DMS114 treated with DMSO at 0.1 percent for 48 hours (cell line): Measurements from ENCODE around the gene KASH5.
"Not testable (repeated sequence)": the region's sequence is repeated elsewhere in the genome, so short reads cannot be mapped to it uniquely, and the experiment has no call there.

Experiments
- DNase-seq: peaks from one replicate; lab custom pipeline; 2025; ENCODE audit not compliant: unreplicated experiment; lab: John Stamatoyannopoulos, UW

KASH5 gene

DNA sequence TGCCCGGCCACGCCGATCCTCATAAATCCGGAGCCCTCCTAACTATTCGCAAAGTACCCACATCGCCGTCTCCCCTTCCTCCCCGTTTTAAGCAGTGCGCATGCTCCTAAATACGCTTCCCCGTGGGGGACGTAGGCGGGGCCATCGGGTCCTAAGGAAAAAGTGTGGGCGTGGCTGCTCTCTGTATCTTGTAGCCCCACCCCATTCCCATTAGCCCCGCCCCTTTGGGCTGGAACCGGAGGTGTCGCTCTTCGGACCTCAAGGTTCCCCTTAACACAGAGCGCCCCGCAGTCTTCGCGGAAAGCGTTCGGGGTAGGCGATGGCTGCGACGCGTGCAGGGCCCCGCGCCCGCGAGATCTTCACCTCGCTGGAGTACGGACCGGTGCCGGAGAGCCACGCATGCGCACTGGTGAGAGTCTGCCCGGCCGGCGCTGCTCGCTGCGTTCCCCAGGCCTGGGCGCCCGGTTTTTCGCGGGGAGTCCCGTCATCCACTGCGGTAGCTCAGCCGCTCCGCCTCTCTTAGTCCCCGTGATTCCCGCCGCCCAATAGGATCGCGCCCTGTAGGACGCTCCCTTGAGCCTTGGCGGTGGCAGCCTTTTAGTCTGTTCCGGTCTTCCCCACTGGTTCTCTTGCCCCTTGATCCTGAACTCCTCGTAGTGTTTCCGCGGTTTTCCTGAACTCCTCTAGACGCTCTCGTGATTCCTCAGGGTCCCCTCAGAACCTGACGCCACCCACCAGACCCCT lies 65.1 kb downstream of the KASH5 start, which contains the start of gene ALDH16A1:
ALDH16A1 (plus strand) TSS at position 213 of the 744 bp plus-strand sequence; CDS start at position 320, 107 bp downstream.
- DNase-seq: peak; percentile 86

DNA sequence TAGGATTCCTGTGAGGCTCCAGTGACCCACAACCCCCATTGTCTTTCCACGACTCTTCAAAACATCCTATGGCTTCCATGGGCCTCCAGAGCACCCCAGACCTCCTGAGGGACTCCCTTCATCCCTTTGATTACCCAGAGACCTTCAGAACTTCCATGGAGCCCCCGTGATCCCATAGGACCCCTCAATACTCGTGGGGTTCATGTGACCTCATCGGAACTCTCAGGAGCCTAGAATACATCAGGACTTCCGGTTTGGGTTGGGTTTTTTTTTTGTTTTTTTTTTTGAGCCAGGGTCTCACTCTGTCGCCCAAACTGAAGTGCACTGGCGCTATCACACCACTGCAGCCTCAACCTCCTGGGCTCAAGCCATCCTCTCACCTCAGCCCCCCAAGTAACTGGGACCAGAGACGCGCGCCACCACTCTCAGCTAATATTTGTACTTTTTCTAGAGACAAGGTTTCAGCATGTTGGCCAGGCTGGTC lies 65.8 kb downstream of the KASH5 start:
- no peak for DNase-seq

GRCh38 chr19:49455773-49456172 lies 67.7 kb downstream of the KASH5 start:
- no peak for DNase-seq

- no peak for DNase-seq
These were observed 68.3 kb downstream of the KASH5 start for GRCh38 chr19:49456326-49456725.

GRCh38 chr19:49458567-49458903 lies 70.5 kb downstream of the KASH5 start:
- no peak for DNase-seq

- no peak for DNase-seq
These were observed 71.3 kb downstream of the KASH5 start for GRCh38 chr19:49459388-49459787.

DNA sequence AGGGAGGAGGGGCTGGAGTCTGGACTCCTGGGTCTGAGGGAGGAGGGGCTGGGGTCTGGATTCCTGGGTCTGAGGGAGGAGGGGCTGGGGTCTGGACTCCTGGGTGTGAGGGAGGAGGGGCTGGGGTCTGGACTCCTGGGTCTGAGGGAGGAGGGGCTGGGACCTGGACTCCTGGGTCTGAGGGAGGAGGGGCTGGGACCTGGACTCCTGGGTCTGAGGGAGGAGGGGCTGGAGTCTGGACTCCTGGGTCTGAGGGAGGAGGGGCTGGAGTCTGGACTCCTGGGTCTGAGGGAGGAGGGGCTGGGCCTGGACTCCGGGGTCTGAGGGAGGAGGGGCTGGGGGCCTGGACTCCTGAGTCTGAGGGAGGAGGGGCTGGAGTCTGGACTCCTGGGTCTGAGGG lies 73.1 kb downstream of the KASH5 start:
- not testable (repeated sequence) for DNase-seq

DNA sequence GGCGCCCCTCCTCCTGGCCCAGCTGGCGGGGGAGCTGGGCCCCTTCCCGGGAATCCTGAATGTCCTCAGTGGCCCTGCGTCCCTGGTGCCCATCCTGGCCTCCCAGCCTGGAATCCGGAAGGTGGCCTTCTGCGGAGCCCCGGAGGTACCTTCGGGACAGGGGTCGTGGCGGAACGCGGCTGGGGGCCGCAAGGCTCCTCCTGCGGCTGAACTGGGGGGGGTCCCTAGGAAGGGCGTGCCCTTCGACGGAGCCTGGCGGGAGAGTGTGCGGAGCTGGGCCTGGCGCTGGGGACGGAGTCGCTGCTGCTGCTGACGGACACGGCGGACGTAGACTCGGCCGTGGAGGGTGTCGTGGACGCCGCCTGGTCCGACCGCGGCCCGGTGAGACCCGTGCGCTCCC lies 73.6 kb downstream of the KASH5 start:
- DNase-seq: no peak

GRCh38 chr19:49462492-49462891 lies 74.4 kb downstream of the KASH5 start:
- no peak for DNase-seq

DNA sequence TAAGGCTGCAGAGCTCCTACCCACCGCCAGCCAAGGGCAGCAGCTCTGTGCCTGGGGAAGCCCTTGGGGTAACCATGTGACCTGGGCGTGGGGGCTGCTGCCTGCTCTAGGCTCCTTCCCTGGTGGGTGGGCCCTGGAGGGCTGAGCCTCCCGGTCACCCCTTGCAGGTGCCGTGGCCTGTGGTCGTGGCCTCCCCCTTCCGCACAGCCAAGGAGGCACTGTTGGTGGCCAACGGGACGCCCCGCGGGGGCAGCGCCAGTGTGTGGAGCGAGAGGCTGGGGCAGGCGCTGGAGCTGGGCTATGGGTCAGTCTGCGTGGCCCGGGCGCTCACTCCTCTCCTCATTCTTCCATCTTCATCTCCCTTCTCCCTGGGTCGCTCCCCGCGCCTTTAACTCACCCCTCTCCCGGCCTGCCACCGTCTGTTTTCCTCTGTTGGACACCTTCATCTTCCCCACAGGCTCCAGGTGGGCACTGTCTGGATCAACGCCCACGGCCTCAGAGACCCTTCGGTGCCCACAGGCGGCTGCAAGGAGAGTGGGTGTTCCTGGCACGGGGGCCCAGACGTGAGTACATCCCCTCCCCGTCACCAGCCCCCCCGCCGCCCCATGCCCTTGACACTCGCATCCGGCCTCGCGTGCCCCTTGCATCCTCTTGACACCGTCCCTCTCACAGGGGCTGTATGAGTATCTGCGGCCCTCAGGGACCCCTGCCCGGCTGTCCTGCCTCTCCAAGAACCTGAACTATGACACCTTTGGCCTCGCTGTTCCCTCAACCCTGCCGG lies 76.1 kb downstream of the KASH5 start:
- DNase-seq: no peak

DNA sequence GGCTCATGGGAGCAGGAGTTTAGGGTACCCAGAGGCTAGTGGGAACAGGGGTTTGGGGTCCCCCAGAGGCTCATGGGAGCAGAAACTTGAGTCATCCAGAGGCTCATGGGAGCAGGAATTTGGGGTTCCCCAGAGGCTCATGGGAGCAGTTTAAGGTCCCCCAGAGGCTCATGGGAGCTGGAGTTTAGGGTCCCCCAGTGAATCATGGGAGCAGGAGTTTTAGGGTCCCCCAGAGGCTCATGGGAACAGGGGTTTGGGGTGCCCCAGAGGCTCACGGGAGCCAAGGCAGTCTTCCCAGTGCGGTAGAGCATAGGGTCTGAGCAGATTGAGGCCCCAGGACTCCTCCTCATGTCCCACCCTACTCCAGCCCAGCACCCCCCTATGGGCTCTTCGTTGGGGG lies 77.3 kb downstream of the KASH5 start:
- no peak for DNase-seq
